H54 (cell line): ENCODE results near the gene CAPNS2.
"Not testable (repeated sequence)": the region's sequence is repeated elsewhere in the genome, so short reads cannot be mapped to it uniquely, and the experiment has no call there.

Source experiments
- DNase-seq: peaks from one replicate; pipeline ENCODE4 v3.0.0; 2011; ENCODE audit warnings: low spot score, mixed read lengths; ENCODE audit not compliant: insufficient read length
- FAIRE-seq: peaks from 3 replicates; lab custom pipeline; 2011; peaks lifted over from hg19 to GRCh38; lab: Jason Lieb, UNC
- POLR2A ChIP-seq: IDR thresholded peaks from 2 replicates; pipeline ENCODE4 v1.6.1; 2011; ENCODE audit warnings: low read depth, mild to moderate bottlenecking, low read length

The CAPNS2 gene

GRCh38 chr16:55585631-55586030 is 19.1 kb downstream of the CAPNS2 start:
- DNase-seq: no peak
- FAIRE-seq: no peak
- no peak for TF ChIP-seq POLR2A

GRCh38 chr16:55588799-55589198 is 22.3 kb downstream of the CAPNS2 start:
- FAIRE-seq (no peak), DNase-seq (no peak)
- TF ChIP-seq POLR2A: no peak

GRCh38 chr16:55592306-55592705 is 25.8 kb downstream of the CAPNS2 start:
- FAIRE-seq: no peak
- no peak for TF ChIP-seq POLR2A

GRCh38 chr16:55597928-55598327 is 31.4 kb downstream of the CAPNS2 start:
- FAIRE-seq (no peak), DNase-seq (no peak)
- no peak for TF ChIP-seq POLR2A

More at GRCh38 chr16:55592306-55592705, 25.8 kb downstream of the CAPNS2 start:
- no peak for DNase-seq

- DNase-seq (no peak), FAIRE-seq (no peak)
- no peak for TF ChIP-seq POLR2A
Observed at GRCh38 chr16:55605754-55606336, 39.4 kb downstream of the CAPNS2 start.

- TF ChIP-seq POLR2A: no peak
- FAIRE-seq: no peak
- no peak for DNase-seq
Observed at GRCh38 chr16:55613613-55614335, 47.3 kb downstream of the CAPNS2 start.

GRCh38 chr16:55615071-55615470 is 48.6 kb downstream of the CAPNS2 start:
- no peak for FAIRE-seq
- no peak for DNase-seq
- TF ChIP-seq POLR2A: no peak

GRCh38 chr16:55615670-55616069 is 49.2 kb downstream of the CAPNS2 start:
- DNase-seq, FAIRE-seq: not testable (repeated sequence)
